WTC11 (cell line): ENCODE data around the gene TMEM175.

ENCODE experiments used
- CBFB ChIP-seq: sonication (generic); formaldehyde crosslinking; IDR thresholded peaks from 2 replicates; pipeline ENCODE4 v1.8.1; 2022; ENCODE audit warnings: mild to moderate bottlenecking, low read depth, missing genetic modification reagents
- CTCF ChIP-seq: fragments of 200-600 bp; IDR thresholded peaks from 2 replicates; pipeline ENCODE4 v1.8.0; 2022; ENCODE audit warnings: antibody characterized with exemption
- GTF2I ChIP-seq: fragments of 250-450 bp; sonication (Bioruptor Pico); conservative IDR thresholded peaks from 2 replicates; pipeline ENCODE4 v1.4.0; 2021; ENCODE audit warnings: mild to moderate bottlenecking
- KAT7 ChIP-seq: sonication (generic); formaldehyde crosslinking; IDR thresholded peaks from 2 replicates; pipeline ENCODE4 v1.8.1; 2023; ENCODE audit warnings: missing genetic modification reagents, mild to moderate bottlenecking, borderline replicate concordance
- MAX ChIP-seq: sonication (generic); formaldehyde crosslinking; IDR thresholded peaks from 2 replicates; pipeline ENCODE4 v1.8.0; 2022; ENCODE audit warnings: mild to moderate bottlenecking, missing genetic modification reagents
- PRDM15 ChIP-seq: sonication (generic); formaldehyde crosslinking; IDR thresholded peaks from 2 replicates; pipeline ENCODE4 v1.8.0; 2022; ENCODE audit warnings: missing genetic modification reagents
- SMAD3 ChIP-seq: sonication (generic); formaldehyde crosslinking; IDR thresholded peaks from 2 replicates; pipeline ENCODE4 v1.8.0; 2022; ENCODE audit warnings: missing genetic modification reagents, mild to moderate bottlenecking, borderline replicate concordance
- STAT6 ChIP-seq: sonication (generic); formaldehyde crosslinking; conservative IDR thresholded peaks from 2 replicates; pipeline ENCODE4 v1.8.1; 2023; ENCODE audit warnings: mild to moderate bottlenecking, low read depth, missing genetic modification reagents, moderate library complexity
- TEAD4 ChIP-seq: sonication (generic); formaldehyde crosslinking; IDR thresholded peaks from 2 replicates; pipeline ENCODE4 v1.8.0; 2022; ENCODE audit warnings: mild to moderate bottlenecking, missing genetic modification reagents
- USF2 ChIP-seq: sonication (generic); formaldehyde crosslinking; IDR thresholded peaks from 2 replicates; pipeline ENCODE4 v1.8.1; 2023; ENCODE audit warnings: mild to moderate bottlenecking, missing genetic modification reagents, moderate library complexity
- ZNF232 ChIP-seq: sonication (generic); formaldehyde crosslinking; IDR thresholded peaks from 2 replicates; pipeline ENCODE4 v1.8.0; 2022; ENCODE audit warnings: mild to moderate bottlenecking, missing genetic modification reagents

GRCh38 chr4:958696-959337 is 26.6 kb downstream of the TMEM175 start:
- no peak for TF ChIP-seq CTCF
- TF ChIP-seq STAT6 (CRISPR knock-in tag) = no peak
- no peak for TF ChIP-seq MAX (CRISPR knock-in tag)
- TF ChIP-seq USF2 (CRISPR knock-in tag) = no peak
- TF ChIP-seq SMAD3 (CRISPR knock-in tag) = no peak
- TF ChIP-seq TEAD4 (CRISPR knock-in tag) = no peak
- TF ChIP-seq PRDM15 (CRISPR knock-in tag) = no peak
- TF ChIP-seq KAT7 (CRISPR knock-in tag) = no peak
- TF ChIP-seq ZNF232 (CRISPR knock-in tag) = no peak
- no peak for TF ChIP-seq CBFB (CRISPR knock-in tag)
- TF ChIP-seq GTF2I (CRISPR knock-in tag) = no peak
